Measurements from ENCODE around the gene GDPD5.

GRCh38 chr11:75402002-75402773 is 123.6 kb downstream of the GDPD5 start:
- TF ChIP-seq POLR2A (IDR thresholded peaks at IDR 0.05) (no peak), CTCF (IDR thresholded peaks at IDR 0.05) (no peak), POLR2AphosphoS5 (IDR thresholded peaks at IDR 0.05) (no peak)

Measured in stomach (tissue), 4 donors.